HuH-7.5 (cell line): ENCODE results near the gene USP24.
A peak's percentile ranks its signal among the peaks of the same experiment; 100 is the strongest.
"Not testable (repeated sequence)": the region's sequence is repeated elsewhere in the genome, so short reads cannot be mapped to it uniquely, and the experiment has no call there.

Source experiments
- DNase-seq: peaks from one replicate; pipeline ENCODE4 v3.0.0; 2011; ENCODE audit warnings: low spot score

The USP24 gene

DNA sequence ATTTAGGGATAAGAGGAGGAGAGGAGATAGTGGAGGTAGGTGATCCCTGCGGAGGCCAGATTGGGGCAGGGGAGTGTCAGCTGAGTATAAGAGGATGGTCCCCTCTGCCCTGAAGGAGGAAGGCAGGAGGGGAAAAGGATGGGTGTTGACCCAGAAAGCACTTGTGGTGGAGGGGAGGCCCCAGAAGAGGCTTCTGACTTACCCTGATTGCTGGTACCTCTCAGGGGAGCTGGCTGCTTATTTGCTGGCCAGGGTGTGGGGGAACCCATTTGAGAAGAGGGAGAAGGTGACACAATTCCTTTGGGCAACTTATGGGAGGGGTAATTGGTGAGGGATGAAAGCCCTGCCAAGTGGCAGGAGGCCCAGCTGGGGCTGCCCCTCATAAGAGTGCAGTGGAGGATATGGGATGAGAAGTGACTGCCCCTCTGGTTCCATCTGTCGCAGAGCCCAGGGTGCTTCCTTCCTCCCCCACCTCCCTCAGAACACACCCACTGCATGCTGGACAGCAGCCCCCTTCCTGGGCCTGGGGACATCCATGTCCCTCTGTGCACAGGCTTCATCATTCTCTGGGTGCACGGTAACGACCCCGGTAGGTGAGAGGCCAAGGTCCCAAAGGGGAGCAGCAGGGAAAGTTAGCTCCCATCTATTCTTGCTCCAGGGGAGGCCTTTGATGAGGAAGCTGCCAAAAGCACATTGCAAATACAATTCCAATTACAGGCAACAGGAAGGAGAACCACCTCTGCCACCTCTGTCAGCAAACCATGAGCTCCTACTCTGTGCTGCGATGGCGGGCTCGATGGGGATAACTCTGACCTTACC lies 177.2 kb downstream of the USP24 start:
- no peak for DNase-seq

DNA sequence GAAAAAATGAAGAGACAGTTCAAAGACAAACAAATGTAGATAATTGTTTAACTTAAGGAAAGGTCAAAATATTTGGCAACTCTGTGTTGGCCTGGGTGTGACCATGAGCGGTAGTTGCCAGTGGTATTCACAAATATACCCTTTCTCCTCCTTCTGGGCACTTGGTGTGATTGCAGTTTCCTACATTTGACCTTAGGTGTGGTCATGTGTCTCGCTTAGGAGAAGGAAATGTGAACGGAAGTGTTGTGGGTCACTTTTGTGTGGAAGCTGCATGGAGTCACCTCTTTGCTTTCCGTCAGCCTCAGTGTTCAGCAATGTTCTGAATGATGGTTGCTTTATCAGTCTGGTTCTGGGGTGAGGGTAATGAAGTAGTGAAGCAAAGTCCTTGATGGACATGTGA lies 179.3 kb downstream of the USP24 start:
- peak; percentile 71 for DNase-seq

DNA sequence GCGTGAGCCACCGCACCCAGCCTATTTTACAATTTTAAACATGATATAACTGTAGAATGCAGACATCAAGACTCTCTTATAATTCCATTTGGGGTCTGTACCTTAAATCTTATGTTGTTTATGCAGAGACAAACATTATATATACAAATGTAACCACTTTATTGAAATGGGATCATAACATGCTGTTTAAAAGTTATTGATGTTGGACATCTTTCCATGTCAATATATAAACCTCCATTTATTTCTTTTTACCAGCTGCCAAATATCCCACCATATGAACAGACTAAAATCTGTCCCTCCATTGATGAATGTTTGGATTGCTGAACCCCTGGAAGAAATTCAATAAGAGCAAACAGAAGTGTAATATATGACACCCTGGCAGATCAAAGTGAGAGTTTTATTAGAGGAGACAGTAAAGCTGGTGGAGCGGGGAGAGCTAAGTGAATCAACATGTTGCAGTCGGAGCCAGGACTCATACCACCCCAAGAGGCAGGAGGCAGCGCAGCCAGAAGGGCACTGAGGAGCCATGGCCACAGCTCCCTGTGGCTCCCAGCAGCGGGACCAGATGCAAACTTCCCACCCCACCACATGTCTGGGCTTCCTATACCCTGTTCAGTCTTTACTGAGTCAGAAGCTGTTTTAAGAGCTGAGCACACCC lies 180.6 kb downstream of the USP24 start:
- DNase-seq, result no peak

DNA sequence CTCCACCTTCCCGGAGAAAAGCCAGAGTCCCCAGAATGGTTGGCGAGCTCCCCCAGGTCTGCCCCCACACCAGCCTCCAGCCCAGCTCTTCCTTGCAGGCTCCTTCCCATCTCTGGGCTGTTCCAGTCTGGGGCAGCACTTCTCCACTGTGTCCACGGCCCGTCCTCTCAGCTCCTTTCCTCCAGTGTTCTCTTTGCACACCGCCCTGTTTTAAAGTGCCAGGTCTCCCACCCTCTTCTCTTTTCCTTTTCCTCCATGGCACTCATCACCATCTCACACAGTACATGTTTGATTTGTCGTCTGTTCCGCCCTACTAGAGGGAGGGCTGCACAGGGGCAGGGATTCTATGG lies 181.9 kb downstream of the USP24 start:
- no peak for DNase-seq

DNA sequence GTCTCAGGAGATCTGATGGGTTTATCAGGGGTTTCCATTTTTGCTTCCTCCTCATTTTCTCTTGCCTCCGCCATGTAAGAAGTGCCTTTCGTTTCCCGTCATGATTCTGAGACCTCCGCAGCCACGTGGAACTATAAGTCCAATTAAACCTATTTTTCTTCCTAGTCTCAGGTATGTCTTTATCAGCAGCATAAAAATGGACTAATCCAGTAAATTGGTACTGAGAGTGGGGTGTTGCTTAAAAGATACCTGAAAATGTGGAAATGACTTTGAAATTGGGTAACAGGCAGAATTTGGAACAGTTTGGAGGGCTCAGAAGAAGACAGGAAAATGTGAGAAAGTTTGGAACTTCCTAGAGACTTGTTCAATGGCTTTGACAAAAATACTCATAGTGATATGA lies 184.1 kb downstream of the USP24 start:
- not testable (repeated sequence) for DNase-seq

DNA sequence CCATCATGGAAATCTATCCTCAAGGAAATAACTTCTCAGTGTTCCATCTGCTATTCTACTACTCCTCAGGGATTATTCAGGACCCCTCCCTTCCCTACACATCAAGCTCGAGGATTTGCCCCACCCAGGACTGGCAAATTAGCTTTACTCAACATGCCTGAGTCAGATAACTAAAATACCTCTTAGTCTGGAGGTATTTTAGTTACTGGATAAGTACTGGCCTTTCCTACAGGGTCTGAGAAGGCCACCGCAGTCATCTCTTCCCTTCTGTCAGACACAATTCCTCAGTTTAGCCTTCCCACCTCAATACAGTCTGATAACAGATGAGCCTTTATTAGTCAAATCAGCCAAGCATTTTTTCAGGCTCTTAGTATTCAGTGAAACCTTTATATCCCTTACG lies 188.5 kb downstream of the USP24 start:
- not testable (repeated sequence) for DNase-seq

DNA sequence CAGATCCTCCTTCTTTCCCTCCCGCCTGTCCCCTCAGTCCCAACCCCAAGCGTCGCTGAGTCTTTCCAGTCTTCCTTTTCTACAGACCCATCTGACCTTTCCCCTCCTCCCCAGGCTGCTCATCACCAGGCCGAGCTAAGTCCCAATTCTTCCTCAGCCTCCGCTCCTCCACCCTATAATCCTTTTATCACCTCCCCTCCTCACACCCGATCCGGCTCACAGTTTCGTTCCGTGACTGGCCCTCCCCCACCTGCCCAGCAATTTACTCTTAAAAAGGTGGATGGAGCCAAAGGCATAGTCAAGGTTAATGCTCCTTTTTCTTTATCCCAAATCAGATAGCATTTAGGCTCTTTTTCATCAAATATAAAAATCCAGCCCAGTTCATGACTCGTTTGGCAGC lies 191.0 kb downstream of the USP24 start:
- DNase-seq, result not testable (repeated sequence)

DNA sequence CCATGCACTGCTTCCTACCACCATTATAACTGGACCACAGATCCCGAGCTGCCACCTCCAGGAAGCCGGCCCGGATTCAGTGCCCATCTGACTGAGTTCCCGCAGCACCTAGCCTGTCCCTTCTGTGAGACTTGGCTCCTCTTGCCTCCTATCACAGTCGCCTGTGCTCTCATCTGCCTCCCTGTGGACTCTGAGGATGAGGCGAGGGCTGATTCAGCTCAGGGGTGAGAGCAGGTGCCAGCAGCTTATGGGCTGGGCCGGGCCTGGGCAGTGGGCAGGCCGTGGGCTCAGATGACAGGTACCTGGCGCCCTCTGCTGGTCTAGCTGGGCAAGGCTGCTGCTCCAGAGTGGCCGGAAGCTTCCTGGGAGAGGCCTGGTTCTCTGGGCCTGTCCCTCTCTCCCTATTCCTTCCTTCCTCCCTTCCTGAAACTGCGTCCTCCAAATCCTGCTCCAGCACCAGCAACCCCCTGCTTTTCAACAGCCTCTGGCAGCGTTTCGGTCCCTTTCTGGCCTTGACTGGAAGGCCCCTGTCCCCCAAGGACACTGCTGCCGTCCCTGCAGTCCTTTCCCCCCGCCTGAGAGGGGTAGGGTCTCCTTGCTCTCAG lies 193.1 kb downstream of the USP24 start:
- DNase-seq, result peak; percentile 85

DNA sequence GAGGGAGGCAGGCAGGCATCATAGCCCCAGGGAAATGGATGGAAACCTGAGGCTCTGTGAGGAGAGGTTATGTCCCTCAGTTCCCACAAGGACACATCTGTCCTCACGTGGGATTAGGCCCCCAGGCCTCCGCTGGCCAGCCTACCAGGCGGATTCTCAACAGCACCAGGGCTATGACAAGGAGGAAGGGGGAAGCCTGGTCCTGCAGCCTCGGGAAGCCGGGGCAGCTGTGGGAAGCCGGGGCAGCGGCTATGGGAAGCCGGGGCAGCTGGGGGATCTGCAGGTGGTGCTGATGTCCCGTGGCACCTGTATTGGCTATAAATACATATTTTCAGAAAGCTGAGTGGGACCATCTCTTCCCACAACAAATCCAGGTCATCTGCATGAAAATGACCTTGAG lies 196.8 kb downstream of the USP24 start:
- DNase-seq, result no peak
